K562 (cell line): ENCODE measurements around the gene ANO8. TPM values are rescaled to one million over a fixed set of nuclear protein-coding genes. Genes with fewer than 3 reads are reported as not detected.

ENCODE experiments used
- CBX2 ChIP-seq: fragments of 200-600 bp; sonication (generic); IDR thresholded peaks from one replicate; pipeline ENCODE4 v1.6.1; 2012; ENCODE audit warnings: mild to moderate bottlenecking, low read length, inconsistent platforms; ENCODE audit not compliant: insufficient read depth, poor library complexity, severe bottlenecking
- E2F6 ChIP-seq, 2 experiments: IDR thresholded peaks; 2 replicates each; pipeline ENCODE4 v1.6.1; 2011; ENCODE audit warnings: borderline replicate concordance in 1 of 2, control low read depth in 1 of 2, low read depth in 1 of 2, low read length in 1 of 2, mild to moderate bottlenecking in 1 of 2, mixed read lengths in 1 of 2, moderate library complexity in 1 of 2; ENCODE audit not compliant: insufficient read depth in 1 of 2, insufficient read length in 1 of 2, poor library complexity in 1 of 2, severe bottlenecking in 1 of 2; ENCODE audit errors: extremely low read depth in 1 of 2
- ETV6 ChIP-seq, 3 experiments: fragments of 150-350 bp in 1 of 3; sonication (generic) in 1 of 3; formaldehyde crosslinking in 1 of 3; IDR thresholded peaks; 2 replicates each; pipeline versions ENCODE4 v1.6.1 to v1.8.0; 2014 to 2022; ENCODE audit warnings: borderline replicate concordance in 2 of 3, low read depth in 2 of 3, antibody characterized with exemption in 1 of 3, low read length in 1 of 3, mild to moderate bottlenecking in 1 of 3, missing genetic modification reagents in 1 of 3
- HEY1 ChIP-seq: fragments of 250-450 bp; sonication (Bioruptor Pico); IDR thresholded peaks from 2 replicates; pipeline ENCODE4 v1.5.0; 2020; ENCODE audit warnings: mild to moderate bottlenecking, moderate library complexity, borderline replicate concordance
- HLTF ChIP-seq: fragments of 450-650 bp; IDR thresholded peaks from 2 replicates; pipeline ENCODE4 v1.6.1; 2016
- KDM1A ChIP-seq, 2 experiments: fragments of 450-650 bp; IDR thresholded peaks; 2 replicates each; pipeline ENCODE4 v1.6.1; 2016; ENCODE audit warnings: mild to moderate bottlenecking in 2 of 2
- NCOA4 ChIP-seq: fragments of 450-650 bp; IDR thresholded peaks from 2 replicates; pipeline ENCODE4 v1.6.1; 2018; ENCODE audit warnings: mild to moderate bottlenecking; ENCODE audit not compliant: partially characterized antibody
- NEUROD1 ChIP-seq: fragments of 150-350 bp; IDR thresholded peaks from 2 replicates; pipeline ENCODE4 v1.6.1; 2014; ENCODE audit warnings: borderline replicate concordance, low read length, low read depth; ENCODE audit not compliant: partially characterized antibody
- NFATC3 ChIP-seq: fragments of 450-650 bp; IDR thresholded peaks from 2 replicates; pipeline ENCODE4 v1.6.1; 2017; ENCODE audit warnings: mild to moderate bottlenecking
- POLR3G ChIP-seq: IDR thresholded peaks from 2 replicates; pipeline ENCODE4 v1.6.1; 2011; ENCODE audit not compliant: insufficient read length, insufficient replicate concordance; ENCODE audit errors: extremely low read depth
- RBFOX2 ChIP-seq: fragments of 200-400 bp; formaldehyde crosslinking; IDR thresholded peaks from 2 replicates; pipeline ENCODE4 v1.6.1; 2017; ENCODE audit warnings: low read depth, mild to moderate bottlenecking, low read length, moderate library complexity
- SETDB1 ChIP-seq: IDR thresholded peaks from one replicate; pipeline ENCODE4 v1.6.1; 2012; ENCODE audit warnings: low read length, control low read depth, inconsistent platforms
- SRSF9 ChIP-seq: fragments of 200-400 bp; formaldehyde crosslinking; IDR thresholded peaks from 2 replicates; pipeline ENCODE4 v1.6.1; 2017; ENCODE audit warnings: low read depth, low read length, borderline replicate concordance
- ZC3H11A ChIP-seq: IDR thresholded peaks from 2 replicates; pipeline ENCODE4 v1.6.1; 2012; ENCODE audit warnings: low read depth, low read length, improper control_type of control experiment
- ZEB2 ChIP-seq: fragments of 450-650 bp; IDR thresholded peaks from 2 replicates; pipeline ENCODE4 v1.6.1; 2016
- ZFP1 ChIP-seq: fragments of 450-650 bp; formaldehyde crosslinking; IDR thresholded peaks from 2 replicates; pipeline ENCODE4 v1.4.0; 2020; ENCODE audit warnings: mild to moderate bottlenecking, mixed read lengths
- ZKSCAN1 ChIP-seq: fragments of 150-350 bp; IDR thresholded peaks from 2 replicates; pipeline ENCODE4 v1.6.1; 2016; ENCODE audit warnings: low read depth, low read length
- ZNF239 ChIP-seq: fragments of 250-450 bp; sonication (Bioruptor Pico); IDR thresholded peaks from 2 replicates; pipeline ENCODE4 v1.4.0; 2020; ENCODE audit warnings: mild to moderate bottlenecking
- polyA plus RNA-seq, 8 experiments: library from polyadenylated mRNA; depleted of rRNA in 4 of 8; stranded (reverse) in 5 of 8; unstranded in 3 of 8; fragments of >200 nt; fragmentation: Nextera tagmentation in 2 of 8; fragmentation: Illumina TruSeq in 1 of 8; extraction: Ambion mirVana in 2 of 8; extraction: Trizol in 1 of 8; gene quantifications; 2 replicates each; pipeline versions ENCODE4 v1.2.1 to v1.2.3, GENCODE V29; 2011 to 2014; ENCODE audit warnings: inconsistent platforms in 1 of 8, missing spikeins in 1 of 8
- total RNA-seq, 7 experiments: library from RNA; depleted of rRNA in 6 of 7; stranded (reverse); fragments of >200 nt in 6 of 7; fragmentation: Illumina TruSeq in 2 of 7; extraction: Trizol in 2 of 7; gene quantifications; 2 replicates each; pipeline versions ENCODE4 v1.2.1 to v1.2.3, GENCODE V29; 2011 to 2021; ENCODE audit warnings: low replicate concordance in 1 of 7
- TF ChIP-seq, protein P1 (sequence below): fragments of 450-650 bp; IDR thresholded peaks from 2 replicates; pipeline ENCODE4 v1.6.1; 2016; ENCODE audit warnings: borderline replicate concordance

Gene ANO8
- total and polyA plus RNA-seq, 9 of the 15 experiments (the other 6 are each of a cell fraction or from before 2014, with no cell fraction given), result 0.07 to 7.6 (median 2.3) TPM; not detected in 1

GRCh38 chr19:17281391-17282304 is 53.0 kb downstream of the ANO8 start, which contains the start of gene ANKLE1 (continued):
- TF ChIP-seq ETV6 (IDR thresholded peaks at IDR 0.05; ENCODE audit: borderline replicate concordance in 1 of 2, low read depth in 2 of 2, low read length in 1 of 2) (no peak), ETV6 (CRISPR knock-in tag; IDR thresholded peaks at IDR 0.05; ENCODE audit: borderline replicate concordance) (no peak), KDM1A (IDR thresholded peaks at IDR 0.05) (no peak), ZNF239 (CRISPR knock-in tag) (no peak), ZEB2 (no peak), ZKSCAN1 (no peak), ZC3H11A (no peak), RBFOX2 (peak; percentile 52; the same call in 1 of the 2 replicates), ZFP1 (no peak), SETDB1 (no peak), E2F6 (IDR thresholded peaks at IDR 0.05; ENCODE audit: borderline replicate concordance in 1 of 2, extremely low read depth in 1 of 2, insufficient read depth in 1 of 2, insufficient read length in 1 of 2, low read depth in 1 of 2, low read length in 1 of 2, poor library complexity in 1 of 2, severe bottlenecking in 1 of 2) (peak; percentile 88 to 98), POLR3G (no peak), NEUROD1 (no peak), CBX2 (no peak), NFATC3 (no peak), HEY1 (CRISPR knock-in tag) (no peak), SRSF9 (no peak), HLTF (no peak), NCOA4 (no peak)
- TF ChIP-seq, protein P1, sequence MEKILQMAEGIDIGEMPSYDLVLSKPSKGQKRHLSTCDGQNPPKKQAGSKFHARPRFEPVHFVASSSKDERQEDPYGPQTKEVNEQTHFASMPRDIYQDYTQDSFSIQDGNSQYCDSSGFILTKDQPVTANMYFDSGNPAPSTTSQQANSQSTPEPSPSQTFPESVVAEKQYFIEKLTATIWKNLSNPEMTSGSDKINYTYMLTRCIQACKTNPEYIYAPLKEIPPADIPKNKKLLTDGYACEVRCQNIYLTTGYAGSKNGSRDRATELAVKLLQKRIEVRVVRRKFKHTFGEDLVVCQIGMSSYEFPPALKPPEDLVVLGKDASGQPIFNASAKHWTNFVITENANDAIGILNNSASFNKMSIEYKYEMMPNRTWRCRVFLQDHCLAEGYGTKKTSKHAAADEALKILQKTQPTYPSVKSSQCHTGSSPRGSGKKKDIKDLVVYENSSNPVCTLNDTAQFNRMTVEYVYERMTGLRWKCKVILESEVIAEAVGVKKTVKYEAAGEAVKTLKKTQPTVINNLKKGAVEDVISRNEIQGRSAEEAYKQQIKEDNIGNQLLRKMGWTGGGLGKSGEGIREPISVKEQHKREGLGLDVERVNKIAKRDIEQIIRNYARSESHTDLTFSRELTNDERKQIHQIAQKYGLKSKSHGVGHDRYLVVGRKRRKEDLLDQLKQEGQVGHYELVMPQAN, result no peak
- TF ChIP-seq, all 486 proteins: peak for 24
